ENCODE measurements around the gene MRPL11. TPM values are rescaled to one million over a fixed set of nuclear protein-coding genes. Genes with fewer than 3 reads are reported as not detected.
"Not testable (repeated sequence)": the region's sequence is repeated elsewhere in the genome, so short reads cannot be mapped to it uniquely, and the experiment has no call there.

MRPL11 gene
- total RNA-seq, 1 experiment from 2014 or later = 174 TPM

DNA sequence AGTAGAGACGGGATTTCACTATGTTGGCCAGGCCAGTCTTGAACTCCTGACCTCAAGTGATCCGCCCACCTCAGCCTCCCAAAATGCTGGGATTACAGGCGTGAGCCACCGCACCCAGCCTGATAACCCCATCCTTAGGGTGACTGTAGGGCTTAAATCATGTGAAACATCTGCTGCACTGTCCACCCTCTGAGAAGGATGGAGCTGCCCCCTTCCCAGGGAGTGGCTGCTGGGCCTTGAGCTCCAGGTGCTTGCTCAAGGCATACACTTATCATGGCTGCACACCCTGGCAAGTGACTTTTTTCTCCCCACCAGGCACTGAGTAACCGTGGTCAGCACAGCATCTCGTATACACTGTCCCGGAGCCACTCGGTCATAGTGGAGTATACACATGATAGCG, 33.4 kb upstream of the MRPL11 start:
- H3K27me3 ChIP-seq (ENCODE audit: control insufficient read depth, insufficient read depth, low read length) = peaks cover 3% of the 10 kb centered on the region; the same call in 1 of the 2 replicates
- H3K4me3 ChIP-seq (ENCODE audit: insufficient read depth, low read depth, low read length) = no peak overlapping the region
- DNase-seq = no peak
- H3K36me3 ChIP-seq (replicated peaks; ENCODE audit: control insufficient read depth, insufficient read depth, low read length) = peaks cover 4% of the 10 kb centered on the region

- Histone ChIP-seq H3K27me3 (ENCODE audit: control insufficient read depth, insufficient read depth, low read length) (peaks cover 3% of the 10 kb centered on the region; the same call in 1 of the 2 replicates), H3K36me3 (replicated peaks; ENCODE audit: control insufficient read depth, insufficient read depth, low read length) (peaks cover 4% of the 10 kb centered on the region), H3K4me3 (ENCODE audit: insufficient read depth, low read depth, low read length) (no peak overlapping the region)
- no peak for DNase-seq
Observed at GRCh38 chr11:66471142-66471541, 32.5 kb upstream of the MRPL11 start.

DNA sequence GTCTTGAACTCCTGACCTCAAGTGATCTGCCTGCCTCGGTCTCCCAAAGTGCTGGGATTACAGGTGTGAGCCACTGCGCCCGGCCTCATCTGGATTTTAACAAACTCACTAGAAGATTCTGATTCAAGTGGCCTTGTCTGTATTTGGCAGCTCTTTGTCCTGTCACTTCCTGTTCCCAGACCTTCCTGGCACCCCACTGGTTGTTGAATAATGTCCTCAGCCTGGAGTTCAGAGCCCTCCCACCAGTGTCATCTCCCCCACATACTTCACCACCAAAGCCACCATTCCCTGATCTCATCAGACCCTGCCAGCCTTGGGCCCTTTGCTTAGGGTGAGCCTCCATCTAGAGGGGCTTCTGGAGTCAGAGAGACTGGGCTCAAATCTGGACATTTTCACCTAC, 31.4 kb upstream of the MRPL11 start:
- peak; percentile 51 for DNase-seq
- Histone ChIP-seq H3K4me3 (ENCODE audit: insufficient read depth, low read depth, low read length) (no peak overlapping the region), H3K36me3 (replicated peaks; ENCODE audit: control insufficient read depth, insufficient read depth, low read length) (peaks cover 4% of the 10 kb centered on the region), H3K27me3 (ENCODE audit: control insufficient read depth, insufficient read depth, low read length) (peaks cover 3% of the 10 kb centered on the region; the same call in 1 of the 2 replicates)

DNA sequence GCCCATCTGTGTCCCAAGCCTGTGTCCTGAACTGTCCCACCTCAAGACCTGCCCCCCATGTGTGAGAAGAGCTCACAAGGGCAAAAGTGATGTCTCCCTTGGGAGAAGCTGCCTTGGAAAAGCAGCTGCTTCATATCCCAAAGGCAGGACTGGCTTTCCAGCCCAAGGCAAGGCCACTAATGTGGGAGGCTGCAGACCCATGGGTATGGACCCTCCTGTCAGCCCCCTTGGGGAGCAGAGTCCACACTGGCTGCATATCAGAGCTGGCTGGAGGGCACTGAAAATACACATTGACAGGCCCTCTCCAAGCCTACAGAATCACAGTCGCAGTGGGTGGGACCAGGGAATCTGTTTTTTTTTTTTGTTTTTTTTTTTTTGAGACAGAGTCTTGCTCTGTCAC, 30.8 kb upstream of the MRPL11 start:
- Histone ChIP-seq H3K27me3 (ENCODE audit: control insufficient read depth, insufficient read depth, low read length) (peaks cover 3% of the 10 kb centered on the region; the same call in 1 of the 2 replicates), H3K4me3 (ENCODE audit: insufficient read depth, low read depth, low read length) (no peak overlapping the region), H3K36me3 (replicated peaks; ENCODE audit: control insufficient read depth, insufficient read depth, low read length) (peaks cover 4% of the 10 kb centered on the region)
- DNase-seq = no peak

GRCh38 chr11:66468691-66469090, 30.0 kb upstream of the MRPL11 start:
- Histone ChIP-seq H3K27me3 (ENCODE audit: control insufficient read depth, insufficient read depth, low read length) (peaks cover 3% of the 10 kb centered on the region; the same call in 1 of the 2 replicates), H3K36me3 (replicated peaks; ENCODE audit: control insufficient read depth, insufficient read depth, low read length) (peaks cover 1% of the 10 kb centered on the region; the same call in 1 of the 2 replicates), H3K4me3 (ENCODE audit: insufficient read depth, low read depth, low read length) (no peak overlapping the region)
- DNase-seq = no peak

GRCh38 chr11:66467756-66468155, 29.1 kb upstream of the MRPL11 start:
- peak overlapping the region; percentile 61 for H3K4me3 ChIP-seq (ENCODE audit: insufficient read depth, low read depth, low read length)
- H3K27me3 ChIP-seq (ENCODE audit: control insufficient read depth, insufficient read depth, low read length) = peaks cover 3% of the 10 kb centered on the region; the same call in 1 of the 2 replicates
- DNase-seq = peak; percentile 64
- no peaks in the 10 kb centered on the region; the same call in 1 of the 2 replicates for H3K36me3 ChIP-seq (replicated peaks; ENCODE audit: control insufficient read depth, insufficient read depth, low read length)

- no peak for DNase-seq
- Histone ChIP-seq H3K4me3 (ENCODE audit: insufficient read depth, low read depth, low read length) (peak overlapping the region; percentile 61), H3K27me3 (ENCODE audit: control insufficient read depth, insufficient read depth, low read length) (peaks cover 3% of the 10 kb centered on the region; the same call in 1 of the 2 replicates), H3K36me3 (replicated peaks; ENCODE audit: control insufficient read depth, insufficient read depth, low read length) (no peaks in the 10 kb centered on the region; the same call in 1 of the 2 replicates)
Observed at GRCh38 chr11:66467034-66467659, 28.5 kb upstream of the MRPL11 start.

- no peaks in the 10 kb centered on the region for H3K36me3 ChIP-seq (replicated peaks; ENCODE audit: control insufficient read depth, insufficient read depth, low read length)
- H3K4me3 ChIP-seq (ENCODE audit: insufficient read depth, low read depth, low read length) = peak within 1 kb of the TSS; percentile 61
- H3K27me3 ChIP-seq (ENCODE audit: control insufficient read depth, insufficient read depth, low read length) = peaks cover 3% of the 10 kb centered on the region; the same call in 1 of the 2 replicates
- DNase-seq = peak; percentile 99
Observed at GRCh38 chr11:66466225-66467033, 27.8 kb upstream of the MRPL11 start, which contains the start of gene PELI3. Gene PELI3, plus strand, starts transcription at chr11:66466905. Its CDS starts 1,224 bp downstream, at chr11:66468129.

DNA sequence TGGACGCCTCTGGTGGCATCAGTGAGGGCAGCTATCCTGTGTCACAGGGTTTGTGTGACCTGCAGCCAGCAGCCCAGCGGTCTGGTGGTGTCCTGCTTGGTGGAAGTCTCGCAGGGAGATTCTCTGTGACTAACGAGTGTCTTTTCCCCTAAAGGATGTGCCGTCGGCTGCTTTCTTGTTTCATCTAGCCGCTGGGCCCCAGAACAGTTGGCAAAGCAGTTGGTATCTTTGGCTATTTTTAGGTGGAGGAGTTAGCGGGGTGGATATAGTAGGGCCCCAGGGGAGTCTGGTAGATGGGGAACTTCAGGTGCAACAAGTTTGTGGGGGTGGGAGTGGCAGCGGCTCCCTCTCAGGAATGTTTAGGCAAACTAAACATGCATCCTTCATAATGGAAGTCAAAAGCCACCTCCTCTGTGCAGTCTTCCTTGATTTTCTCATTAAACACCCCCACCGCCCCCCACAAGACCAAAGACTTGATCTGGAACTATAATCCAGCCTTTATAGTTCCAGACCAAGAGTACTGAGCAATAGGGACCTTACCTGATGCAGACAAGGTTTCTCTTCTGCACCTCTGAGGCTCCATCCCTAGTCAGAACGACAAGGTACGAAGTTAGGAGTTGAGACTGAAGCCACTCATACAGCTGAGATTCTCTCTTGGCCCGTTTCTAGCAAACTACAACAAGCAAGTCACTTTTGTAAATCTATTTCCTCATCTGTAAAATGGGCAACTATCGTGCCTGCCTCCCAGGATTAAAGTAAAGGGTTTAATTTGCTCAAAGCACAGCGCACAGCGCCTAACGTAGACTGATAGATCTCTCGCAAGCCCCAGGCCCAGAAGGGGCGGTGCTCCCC, 27.0 kb upstream of the MRPL11 start:
- Histone ChIP-seq H3K27me3 (ENCODE audit: control insufficient read depth, insufficient read depth, low read length) (peaks cover 3% of the 10 kb centered on the region; the same call in 1 of the 2 replicates), H3K4me3 (ENCODE audit: insufficient read depth, low read depth, low read length) (peak overlapping the region; percentile 61), H3K36me3 (replicated peaks; ENCODE audit: control insufficient read depth, insufficient read depth, low read length) (no peaks in the 10 kb centered on the region)
- peak; percentile 42 for DNase-seq

- peaks cover 3% of the 10 kb centered on the region; the same call in 1 of the 2 replicates for H3K27me3 ChIP-seq (ENCODE audit: control insufficient read depth, insufficient read depth, low read length)
- no peak for DNase-seq
- no peak overlapping the region for H3K4me3 ChIP-seq (ENCODE audit: insufficient read depth, low read depth, low read length)
- no peaks in the 10 kb centered on the region for H3K36me3 ChIP-seq (replicated peaks; ENCODE audit: control insufficient read depth, insufficient read depth, low read length)
Observed at GRCh38 chr11:66464916-66465315, 26.3 kb upstream of the MRPL11 start.

GRCh38 chr11:66464116-66464515, 25.5 kb upstream of the MRPL11 start:
- not testable (repeated sequence) for H3K36me3 ChIP-seq (replicated peaks; ENCODE audit: control insufficient read depth, insufficient read depth, low read length); H3K4me3 ChIP-seq (ENCODE audit: insufficient read depth, low read depth, low read length); H3K27me3 ChIP-seq (ENCODE audit: control insufficient read depth, insufficient read depth, low read length); DNase-seq

DNA sequence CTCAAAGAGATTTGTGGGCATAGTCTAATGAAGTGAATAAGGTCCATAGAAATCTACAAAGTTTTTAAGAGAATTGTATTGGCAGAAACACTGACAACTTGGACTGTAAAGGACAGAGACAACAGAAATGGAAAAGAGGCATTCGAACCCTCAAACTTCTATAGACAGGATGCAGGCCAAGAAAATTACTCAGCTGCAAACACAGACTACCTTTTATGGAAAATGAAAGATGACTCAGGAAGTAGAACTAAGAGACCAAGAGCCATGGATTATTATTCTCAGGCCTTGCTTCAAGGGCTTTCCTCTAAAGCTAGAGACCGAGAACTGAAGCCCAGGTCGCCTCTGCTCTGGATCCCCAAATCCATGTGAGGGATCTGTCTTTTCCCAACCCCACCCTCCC, 24.3 kb upstream of the MRPL11 start:
- H3K27me3 ChIP-seq (ENCODE audit: control insufficient read depth, insufficient read depth, low read length) = peaks cover 3% of the 10 kb centered on the region; the same call in 1 of the 2 replicates
- no peak overlapping the region for H3K4me3 ChIP-seq (ENCODE audit: insufficient read depth, low read depth, low read length)
- no peak for DNase-seq
- no peaks in the 10 kb centered on the region for H3K36me3 ChIP-seq (replicated peaks; ENCODE audit: control insufficient read depth, insufficient read depth, low read length)

- no peaks in the 10 kb centered on the region; the same call in 1 of the 2 replicates for H3K27me3 ChIP-seq (ENCODE audit: control insufficient read depth, insufficient read depth, low read length)
- no peaks in the 10 kb centered on the region for H3K36me3 ChIP-seq (replicated peaks; ENCODE audit: control insufficient read depth, insufficient read depth, low read length)
- DNase-seq = no peak
- H3K4me3 ChIP-seq (ENCODE audit: insufficient read depth, low read depth, low read length) = no peak overlapping the region
Observed at GRCh38 chr11:66462010-66462409, 23.4 kb upstream of the MRPL11 start.

GRCh38 chr11:66459138-66459778, 20.6 kb upstream of the MRPL11 start:
- DNase-seq = no peak

More at GRCh38 chr11:66459138-66459778, 20.6 kb upstream of the MRPL11 start:
- no peak overlapping the region for H3K4me3 ChIP-seq (ENCODE audit: insufficient read depth, low read depth, low read length)
- H3K36me3 ChIP-seq (replicated peaks; ENCODE audit: control insufficient read depth, insufficient read depth, low read length) = no peaks in the 10 kb centered on the region
- H3K27me3 ChIP-seq (ENCODE audit: control insufficient read depth, insufficient read depth, low read length) = no peaks in the 10 kb centered on the region; the same call in 1 of the 2 replicates
